RWPE2 (cell line): ENCODE results near the gene IRF1.

Experiments used
- ATAC-seq: fragments of 200-7000 bp; cut with Tn5 transposase; 3 replicates; pipeline ENCODE4 v1.9.1; 2021; ENCODE audit warnings: low read depth
- DNase-seq: peaks from one replicate; pipeline ENCODE4 v3.0.0-alpha.2; 2020; ENCODE audit warnings: low spot score
- H3K27ac ChIP-seq: fragments of 450-650 bp; 2 replicates; pipeline ENCODE4 v1.5.1; 2017; ENCODE audit warnings: mild to moderate bottlenecking; ENCODE audit not compliant: poor library complexity, severe bottlenecking
- H3K27me3 ChIP-seq: fragments of 250-450 bp; sonication (Bioruptor Pico); 2 replicates; pipeline ENCODE4 v1.5.1; 2021; ENCODE audit warnings: mild to moderate bottlenecking, moderate library complexity; ENCODE audit not compliant: insufficient read depth, poor library complexity, severe bottlenecking
- H3K36me3 ChIP-seq: fragments of 250-450 bp; sonication (Bioruptor Pico); 2 replicates; pipeline ENCODE4 v1.5.1; 2020; ENCODE audit warnings: low read depth, mild to moderate bottlenecking, moderate library complexity
- H3K4me1 ChIP-seq: fragments of 250-450 bp; sonication (Bioruptor Pico); 2 replicates; pipeline ENCODE4 v1.5.1; 2021; ENCODE audit warnings: mild to moderate bottlenecking, moderate library complexity; ENCODE audit not compliant: insufficient read depth, poor library complexity, severe bottlenecking
- H3K4me3 ChIP-seq: fragments of 250-450 bp; sonication (Bioruptor Pico); 2 replicates; pipeline ENCODE4 v1.5.1; 2021; ENCODE audit warnings: mild to moderate bottlenecking, moderate library complexity; ENCODE audit not compliant: severe bottlenecking
- H3K9me3 ChIP-seq: fragments of 250-450 bp; sonication (Bioruptor Pico); 2 replicates; pipeline ENCODE4 v1.5.1; 2021; ENCODE audit warnings: mild to moderate bottlenecking, moderate library complexity; ENCODE audit not compliant: severe bottlenecking
- TF ChIP-seq, protein P1 (sequence below): fragments of 450-650 bp; IDR thresholded peaks from one replicate; pipeline ENCODE4 v1.5.1; 2017; ENCODE audit warnings: mild to moderate bottlenecking, moderate library complexity; ENCODE audit not compliant: poor library complexity, severe bottlenecking

Gene IRF1

DNA sequence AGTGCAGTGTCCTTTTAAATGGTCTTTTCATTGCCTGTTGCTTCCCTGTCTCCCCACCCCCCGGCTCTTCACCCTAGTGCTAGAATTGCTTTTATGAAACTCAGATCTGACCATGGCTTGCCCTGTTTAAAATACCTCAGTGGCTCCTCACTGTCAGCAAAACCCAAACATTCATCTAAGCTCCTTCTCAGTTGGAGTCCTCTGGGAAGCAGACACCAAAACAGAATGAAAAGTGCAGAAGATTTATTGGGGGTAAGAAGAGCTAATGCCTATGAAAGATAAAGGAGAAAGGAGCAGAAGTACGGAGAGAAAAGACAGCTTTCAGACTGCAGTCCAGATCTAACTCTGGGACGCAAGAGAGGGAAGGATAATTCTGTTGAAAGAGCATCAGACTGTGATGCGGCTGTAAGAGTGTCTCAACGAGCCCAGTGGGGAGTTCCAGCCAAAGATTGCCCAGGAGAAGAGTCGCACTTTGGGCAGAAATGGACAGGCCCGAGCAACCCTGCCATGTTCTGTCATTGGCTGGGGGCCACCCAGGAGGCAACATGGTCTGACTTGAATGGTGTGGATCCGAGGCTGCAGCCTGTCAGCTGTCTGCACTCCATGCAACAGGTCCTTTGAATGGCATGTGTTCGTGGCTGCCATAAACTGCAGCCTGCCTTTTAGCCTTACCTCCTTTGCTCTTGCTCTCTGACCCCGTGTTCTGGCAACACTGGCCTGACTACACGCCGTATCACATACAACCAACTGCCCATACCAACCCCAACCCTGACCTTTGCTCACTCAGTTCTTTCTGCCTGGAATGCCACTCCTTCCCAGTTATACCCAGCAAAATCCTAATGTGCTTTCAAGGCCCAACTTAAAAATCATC, 55.9 kb downstream of the IRF1 start:
- DNase-seq, result no peak

DNA sequence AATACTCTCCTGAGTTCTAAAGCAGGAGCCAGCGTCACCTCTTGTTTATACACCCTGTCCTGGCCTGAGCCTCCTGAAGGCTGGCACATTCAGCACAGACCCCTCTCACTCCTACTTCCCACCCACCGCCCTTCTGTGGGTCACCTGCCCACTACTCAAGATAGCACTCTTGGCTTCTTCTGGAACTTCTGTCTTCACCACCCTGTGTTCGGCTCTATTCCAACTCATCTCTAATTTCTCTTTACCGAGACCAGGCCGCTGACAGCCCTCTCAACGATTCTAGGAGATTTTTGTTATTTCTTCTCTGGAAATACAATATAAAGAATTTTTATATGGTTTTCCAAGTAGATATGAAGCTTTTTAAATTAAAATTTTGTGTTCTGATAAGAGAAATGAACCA, 57.4 kb downstream of the IRF1 start:
- peaks cover 21% of the 10 kb centered on the region for H3K4me1 ChIP-seq

More for the DNA sequence above, 55.9 kb downstream of the IRF1 start:
- no peak overlapping the region for H3K27ac ChIP-seq
- H3K4me3 ChIP-seq, result no peak overlapping the region
- peaks cover 14% of the 10 kb centered on the region for H3K4me1 ChIP-seq
- H3K36me3 ChIP-seq, result no peaks in the 10 kb centered on the region
- no peak for ATAC-seq
- TF ChIP-seq, protein P1, sequence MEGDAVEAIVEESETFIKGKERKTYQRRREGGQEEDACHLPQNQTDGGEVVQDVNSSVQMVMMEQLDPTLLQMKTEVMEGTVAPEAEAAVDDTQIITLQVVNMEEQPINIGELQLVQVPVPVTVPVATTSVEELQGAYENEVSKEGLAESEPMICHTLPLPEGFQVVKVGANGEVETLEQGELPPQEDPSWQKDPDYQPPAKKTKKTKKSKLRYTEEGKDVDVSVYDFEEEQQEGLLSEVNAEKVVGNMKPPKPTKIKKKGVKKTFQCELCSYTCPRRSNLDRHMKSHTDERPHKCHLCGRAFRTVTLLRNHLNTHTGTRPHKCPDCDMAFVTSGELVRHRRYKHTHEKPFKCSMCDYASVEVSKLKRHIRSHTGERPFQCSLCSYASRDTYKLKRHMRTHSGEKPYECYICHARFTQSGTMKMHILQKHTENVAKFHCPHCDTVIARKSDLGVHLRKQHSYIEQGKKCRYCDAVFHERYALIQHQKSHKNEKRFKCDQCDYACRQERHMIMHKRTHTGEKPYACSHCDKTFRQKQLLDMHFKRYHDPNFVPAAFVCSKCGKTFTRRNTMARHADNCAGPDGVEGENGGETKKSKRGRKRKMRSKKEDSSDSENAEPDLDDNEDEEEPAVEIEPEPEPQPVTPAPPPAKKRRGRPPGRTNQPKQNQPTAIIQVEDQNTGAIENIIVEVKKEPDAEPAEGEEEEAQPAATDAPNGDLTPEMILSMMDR, result no peak
- no peaks in the 10 kb centered on the region for H3K27me3 ChIP-seq
- H3K9me3 ChIP-seq, result no peaks in the 10 kb centered on the region

DNA sequence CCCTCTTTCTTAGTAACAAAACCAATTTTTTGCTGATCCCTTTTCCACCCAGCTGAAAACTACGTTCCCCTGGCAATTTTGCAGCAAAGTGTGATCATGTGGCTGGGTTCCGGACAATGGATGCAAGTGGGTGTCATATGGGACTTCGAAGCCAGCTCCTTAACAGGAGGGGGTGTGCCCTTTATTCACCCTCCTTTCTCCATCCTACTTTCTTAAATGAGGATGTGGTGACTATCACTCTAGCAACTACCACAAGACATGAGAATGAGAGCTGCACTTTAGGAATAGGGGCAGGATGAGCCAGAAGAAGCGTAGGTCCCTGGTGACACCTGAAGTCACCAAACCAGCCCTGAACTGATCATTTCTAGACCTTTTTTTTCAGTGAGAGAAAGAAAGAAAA, 58.9 kb downstream of the IRF1 start:
- Histone ChIP-seq H3K36me3 (no peaks in the 10 kb centered on the region), H3K4me1 (peaks cover 32% of the 10 kb centered on the region), H3K4me3 (no peak overlapping the region), H3K9me3 (no peaks in the 10 kb centered on the region), H3K27ac (no peak overlapping the region), H3K27me3 (no peaks in the 10 kb centered on the region)
- DNase-seq, result no peak
- ATAC-seq, result no peak
- TF ChIP-seq, protein P1, result no peak

More for the DNA sequence above, 57.4 kb downstream of the IRF1 start:
- Histone ChIP-seq H3K4me3 (no peak overlapping the region), H3K9me3 (no peaks in the 10 kb centered on the region), H3K27ac (no peak overlapping the region), H3K27me3 (no peaks in the 10 kb centered on the region), H3K36me3 (no peaks in the 10 kb centered on the region)
- TF ChIP-seq, protein P1, result no peak
- DNase-seq (peak; percentile 18), ATAC-seq (no peak)
